Dermis blood vessel endothelial cell (primary cell): ENCODE data around the gene BID. TPM values are rescaled to one million over a fixed set of nuclear protein-coding genes. Genes with fewer than 3 reads are reported as not detected.
A peak's percentile ranks its signal among the peaks of the same experiment; 100 is the strongest.
"Not testable (repeated sequence)": the region's sequence is repeated elsewhere in the genome, so short reads cannot be mapped to it uniquely, and the experiment has no call there.

Source experiments
- DNase-seq: peaks from one replicate; pipeline ENCODE4 v3.0.0; 2010
- total RNA-seq: library from RNA; depleted of rRNA; stranded (reverse); fragments of >200 nt; gene quantifications from 2 replicates; pipeline ENCODE4 v1.2.3, GENCODE V29; 2014

The BID gene
- total RNA-seq, 1 donor from 2014 or later: 45.3 TPM

DNA sequence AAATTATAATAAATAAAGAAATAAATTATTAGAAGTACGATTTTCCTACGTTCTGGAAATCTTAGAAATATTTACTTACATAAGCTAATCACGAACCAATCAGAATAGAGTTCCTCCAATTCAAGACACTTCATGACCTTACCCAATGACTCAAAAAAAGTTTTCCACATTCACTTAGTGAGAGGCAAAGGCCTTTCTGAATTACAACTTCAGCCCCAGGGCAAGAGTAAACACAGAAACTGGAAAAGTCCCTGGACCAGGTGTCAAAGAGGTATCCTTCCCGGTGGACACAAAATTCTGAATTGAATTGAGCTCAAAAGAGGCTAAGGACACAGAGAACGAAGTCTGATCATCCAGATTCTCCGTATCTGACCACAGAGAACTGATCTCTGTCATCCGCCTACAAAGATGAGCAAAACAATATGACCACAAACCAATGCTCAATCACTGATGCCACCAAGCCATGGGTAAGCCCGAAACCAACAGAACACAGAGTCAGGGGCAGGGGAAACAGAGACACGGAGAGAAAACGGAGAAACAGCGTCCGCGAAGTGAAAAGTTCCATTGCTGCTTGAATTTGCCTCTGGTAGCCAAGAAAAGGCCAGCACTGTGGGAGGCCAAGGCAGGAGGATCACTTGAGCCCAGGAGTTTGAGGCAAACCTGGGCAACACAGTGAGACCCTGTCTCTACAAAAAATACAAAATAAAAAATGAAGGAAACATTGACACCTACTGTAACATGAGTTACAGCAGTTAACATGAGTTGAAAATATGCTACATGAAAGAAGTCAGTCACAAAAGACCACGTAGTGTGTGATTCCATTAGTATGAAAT is 6.8 kb downstream of the BID start:
- DNase-seq: no peak

DNA sequence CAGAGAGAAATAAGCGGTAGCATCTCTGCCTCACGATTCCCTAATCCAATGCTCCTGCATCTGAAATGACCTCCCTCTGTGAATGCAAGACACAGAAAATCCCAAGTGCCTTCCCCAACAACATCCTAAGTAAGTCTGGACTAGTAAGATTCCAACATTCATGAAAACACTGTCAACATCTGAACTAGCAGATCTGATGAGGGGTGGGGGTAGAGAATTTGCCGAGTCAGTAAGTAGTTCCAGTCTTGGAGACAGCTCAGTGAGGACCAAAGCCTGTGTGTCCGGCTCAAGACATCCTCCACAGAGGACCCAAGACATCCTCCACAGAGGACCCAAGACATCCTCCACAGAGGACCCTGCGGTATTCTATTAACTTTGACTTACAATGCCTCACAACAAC is 9.4 kb downstream of the BID start:
- not testable (repeated sequence) for DNase-seq

DNA sequence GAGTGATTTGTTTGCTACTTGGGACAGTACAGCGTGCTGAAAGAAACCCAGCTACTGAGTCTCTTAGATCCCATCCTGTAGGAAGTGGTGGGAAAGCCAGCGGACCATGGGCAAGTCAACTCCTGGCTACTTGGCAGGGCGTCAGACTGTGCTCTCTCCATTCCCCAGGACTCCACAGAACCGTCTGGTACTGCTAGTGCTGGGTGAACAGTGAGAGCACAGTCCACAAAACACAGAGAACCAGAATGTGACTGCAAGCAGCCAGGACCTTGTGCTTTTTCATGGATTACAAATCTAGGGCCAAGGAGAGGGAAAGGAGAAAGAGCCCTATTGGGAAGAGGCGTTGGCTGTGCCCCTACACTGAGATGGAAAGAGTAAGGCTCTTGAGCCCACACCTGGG is 10.2 kb downstream of the BID start:
- no peak for DNase-seq

DNA sequence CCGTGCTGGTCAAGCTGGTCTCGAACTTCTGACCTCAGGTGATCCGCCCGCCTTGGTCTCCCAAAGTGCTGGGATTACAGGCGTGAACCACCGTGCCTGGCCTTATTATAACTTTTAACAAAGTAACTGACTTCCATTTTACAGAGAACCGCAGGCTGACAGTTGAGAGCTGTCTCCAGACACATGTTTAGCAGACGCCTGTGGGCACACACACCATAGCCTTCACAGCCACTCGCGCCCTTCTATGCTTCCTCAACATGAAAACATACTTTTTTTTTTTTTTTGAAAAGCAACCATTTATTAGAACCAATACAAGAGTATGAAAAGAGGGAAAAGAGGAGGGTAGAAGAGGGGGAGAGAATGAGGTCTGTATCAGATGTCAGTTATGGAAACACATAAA is 10.8 kb downstream of the BID start:
- DNase-seq: not testable (repeated sequence)

DNA sequence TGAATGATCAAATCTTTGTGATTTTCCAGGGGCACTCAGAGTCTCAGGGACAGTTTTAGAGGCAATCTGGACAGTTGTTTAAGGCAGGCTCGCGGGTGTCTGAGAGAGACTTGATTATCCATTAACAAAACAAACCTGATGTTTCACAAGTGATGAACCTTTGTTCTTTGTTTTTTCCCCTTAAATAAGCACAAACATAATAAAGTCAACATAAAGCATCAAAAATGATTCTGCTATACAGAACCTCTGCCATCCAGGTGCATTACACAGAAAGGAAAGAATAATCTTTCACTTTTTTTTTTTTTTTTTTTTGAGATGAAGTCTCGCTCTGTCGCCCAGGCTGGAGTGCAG is 13.2 kb downstream of the BID start:
- DNase-seq: no peak

- DNase-seq: no peak
Observed at GRCh38 chr22:17754233-17754925, 19.9 kb downstream of the BID start.

DNA sequence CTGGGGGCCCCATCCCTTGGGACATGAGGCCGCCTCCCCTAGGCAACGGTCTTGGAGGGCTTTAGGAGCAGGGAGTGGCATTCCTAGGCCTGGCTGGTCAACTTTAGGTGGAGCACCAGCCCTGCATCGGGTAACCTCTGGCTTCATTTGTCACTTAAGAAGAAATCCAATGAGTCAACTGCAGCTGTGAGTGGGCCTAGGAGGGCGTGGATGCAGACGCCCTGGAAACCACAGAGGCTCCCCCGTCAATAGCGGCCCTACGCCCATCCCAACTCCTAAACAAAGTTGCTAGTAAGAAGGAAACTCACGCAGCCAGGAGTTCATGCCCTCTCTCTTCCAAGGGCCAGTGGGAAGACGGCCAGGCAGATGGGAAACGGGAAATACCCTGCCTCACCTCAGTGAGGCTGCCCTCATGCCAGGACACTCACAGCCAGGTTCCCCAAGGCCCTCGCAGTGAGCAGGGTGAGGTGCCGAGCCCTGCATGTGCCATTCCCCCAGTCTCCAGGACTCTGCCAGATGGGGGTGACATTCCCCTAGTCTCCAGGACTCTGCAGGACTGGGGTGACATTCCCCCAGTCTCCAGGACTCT is 20.8 kb downstream of the BID start:
- no peak for DNase-seq

GRCh38 chr22:17751596-17751995 is 22.7 kb downstream of the BID start:
- no peak for DNase-seq

DNA sequence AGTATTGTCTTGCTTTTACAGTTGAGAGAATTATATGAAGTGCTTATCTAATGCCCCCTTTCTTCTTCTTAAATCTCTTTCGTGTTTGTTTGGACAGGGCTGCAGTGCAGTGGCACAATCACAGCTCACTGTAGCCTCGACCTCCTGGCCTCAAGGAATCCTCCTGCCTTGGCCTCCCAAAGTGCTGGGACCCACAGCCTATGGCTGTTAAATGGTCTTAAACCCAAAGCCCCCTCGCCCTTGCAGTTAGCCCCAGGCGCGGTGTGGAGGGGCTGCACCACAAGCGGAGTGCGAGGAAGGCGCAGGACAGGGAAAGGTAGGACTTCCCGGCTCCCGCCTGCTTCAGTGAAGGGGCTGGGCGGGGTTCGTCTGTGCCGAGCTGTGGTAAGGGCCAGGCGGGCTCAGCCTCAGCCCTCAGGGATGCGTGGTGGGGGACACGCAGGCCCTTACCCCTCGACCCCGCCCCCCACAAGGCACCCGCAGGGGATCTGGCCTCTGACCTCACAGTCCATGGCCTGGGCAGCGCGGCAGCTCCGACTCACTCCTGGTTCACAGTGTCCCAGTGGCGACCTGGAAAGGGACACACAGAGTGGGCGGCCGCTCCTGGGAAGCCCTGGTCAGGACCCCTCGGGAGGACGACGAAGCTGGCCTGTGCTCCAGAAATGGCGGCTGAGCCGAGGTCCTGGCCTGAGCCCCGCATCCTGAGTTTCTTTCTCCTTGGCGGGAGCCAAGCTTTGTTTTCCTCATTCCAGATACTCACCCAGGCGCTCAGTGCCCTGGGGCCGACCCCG is 24.5 kb downstream of the BID start:
- DNase-seq: no peak

- DNase-seq: no peak
Observed at GRCh38 chr22:17748555-17749353, 25.5 kb downstream of the BID start.

DNA sequence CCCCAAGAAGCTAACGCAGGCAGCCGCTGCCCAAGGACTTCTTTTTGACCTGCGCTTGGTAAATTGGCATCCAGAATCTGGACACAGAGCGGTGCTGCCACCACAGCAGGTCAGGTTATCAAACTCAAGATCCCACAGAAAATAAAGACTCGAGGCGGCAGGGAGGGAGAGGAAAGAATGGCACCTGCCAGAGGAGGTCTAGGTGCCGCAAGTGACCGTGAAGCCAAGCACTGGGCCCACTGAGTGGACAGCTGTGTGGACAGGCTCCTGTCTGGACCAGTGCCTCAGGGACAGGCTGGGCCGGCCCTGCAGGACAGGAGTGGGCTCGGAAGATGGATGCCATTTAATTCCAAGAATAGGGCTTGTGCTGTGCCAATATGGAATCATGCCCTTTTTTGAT is 27.4 kb downstream of the BID start:
- no peak for DNase-seq

DNA sequence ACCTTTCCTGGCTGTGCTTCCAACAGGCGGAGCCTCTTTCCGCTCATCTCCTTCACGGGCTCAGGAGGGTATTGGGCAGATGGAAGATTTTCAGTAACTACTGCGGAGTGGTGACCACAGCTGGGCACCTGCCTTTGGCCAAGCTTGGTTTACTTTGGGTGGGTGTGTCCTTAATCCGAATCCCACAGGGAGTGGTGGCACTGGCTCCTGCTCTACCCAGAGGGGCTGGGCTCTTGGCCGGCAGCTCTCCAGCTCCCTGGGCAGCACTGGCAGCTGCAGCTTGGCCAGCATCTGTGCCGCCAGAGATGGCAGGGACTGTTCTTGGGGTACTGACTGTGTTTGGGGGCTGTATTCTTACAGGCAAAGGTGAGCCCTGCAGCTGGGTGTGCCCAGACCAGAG is 29.8 kb downstream of the BID start:
- no peak for DNase-seq

GRCh38 chr22:17743661-17744411 is 30.4 kb downstream of the BID start:
- DNase-seq: peak; percentile 48

DNA sequence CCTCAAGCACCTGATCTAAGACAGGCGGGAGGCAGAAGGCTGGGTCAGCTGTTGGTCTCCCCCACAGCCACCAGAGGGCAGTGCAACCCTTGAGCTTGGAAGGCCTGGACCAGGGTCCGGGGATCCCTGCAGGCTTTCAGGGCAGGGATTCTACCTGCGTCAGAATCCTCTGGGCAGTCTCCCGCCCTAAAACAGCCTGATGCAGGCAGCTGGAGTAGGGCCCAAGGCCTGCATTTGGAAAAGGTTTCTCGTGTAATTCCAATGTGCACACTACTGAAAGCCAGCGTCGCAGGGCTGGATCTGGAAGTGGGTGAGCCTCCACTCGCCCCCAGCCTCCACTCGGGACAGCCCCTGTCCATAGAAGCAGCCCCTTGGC is 31.8 kb downstream of the BID start:
- peak; percentile 82 for DNase-seq

DNA sequence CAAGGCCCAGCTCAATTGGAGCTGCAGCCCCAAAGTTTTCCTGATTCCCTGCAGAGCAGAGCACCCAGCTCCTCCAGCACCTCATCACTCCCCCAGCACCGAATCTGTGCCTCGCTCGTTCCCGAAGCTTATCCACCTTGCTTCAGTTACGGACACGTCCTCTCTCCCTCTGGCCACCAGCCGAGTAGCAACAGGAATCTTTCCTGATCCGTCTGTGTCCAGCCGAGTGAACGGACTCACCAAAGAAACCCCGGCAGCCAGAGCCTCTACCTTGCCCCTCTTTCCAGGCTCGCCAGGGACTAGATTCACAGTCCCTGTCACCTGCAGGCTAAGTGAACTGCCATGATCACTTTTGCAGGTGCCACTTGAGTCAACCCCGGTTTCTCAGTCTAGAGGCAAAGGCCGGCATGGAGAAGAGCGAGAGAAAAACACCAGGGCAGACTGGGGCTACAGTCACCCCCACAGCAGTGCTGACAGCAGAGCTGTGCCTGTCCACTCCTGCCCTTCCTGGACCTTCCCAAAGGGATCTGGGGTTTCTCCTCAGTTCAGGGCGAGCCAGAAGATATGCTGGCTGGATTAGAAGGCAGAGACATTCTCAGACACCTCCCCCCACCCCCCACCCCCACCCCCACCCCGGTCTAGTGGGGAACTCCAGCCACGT is 32.3 kb downstream of the BID start:
- DNase-seq: no peak

- DNase-seq: no peak
Observed at GRCh38 chr22:17739196-17739975, 34.9 kb downstream of the BID start.

GRCh38 chr22:17738386-17739128 is 35.7 kb downstream of the BID start:
- DNase-seq: no peak

DNA sequence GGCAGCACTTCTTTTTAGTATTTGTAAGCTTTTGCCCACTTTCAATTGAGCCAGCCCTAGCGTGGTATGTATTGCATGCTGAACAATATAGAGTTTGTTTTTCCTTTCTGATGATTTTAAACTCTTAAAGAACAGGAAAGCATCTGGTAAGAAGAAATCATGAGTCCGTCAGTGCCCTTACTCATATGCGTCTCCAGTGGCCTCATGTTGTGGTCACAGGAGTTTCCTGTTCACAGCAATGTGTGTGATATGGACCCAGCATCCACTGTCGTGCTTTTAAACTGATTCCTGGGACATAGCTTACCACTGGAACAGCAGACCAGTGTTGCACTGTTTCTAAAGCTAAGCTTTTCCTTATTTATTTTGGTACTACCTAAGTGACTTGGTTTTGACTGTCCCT is 40.1 kb downstream of the BID start:
- peak; percentile 77 for DNase-seq

DNA sequence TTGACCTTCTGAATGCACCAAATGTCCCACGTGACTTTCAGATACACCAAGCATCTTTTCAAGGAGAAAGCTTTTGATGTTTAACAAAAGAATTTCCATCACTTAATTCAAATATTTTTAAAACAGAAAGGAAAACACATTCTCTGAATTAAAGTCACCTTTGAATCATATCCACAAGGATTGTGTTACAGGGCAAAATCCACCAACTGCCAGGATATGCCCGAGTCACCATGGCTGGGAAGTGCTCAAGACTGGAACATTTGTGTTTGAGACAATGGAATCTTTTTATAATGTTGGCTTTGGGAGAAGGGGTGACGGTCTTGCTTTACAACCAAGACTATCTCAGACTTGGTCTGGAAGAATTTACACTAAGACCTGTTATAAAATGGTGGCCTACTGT is 40.8 kb downstream of the BID start:
- DNase-seq: peak; percentile 62
